ENCODE data around the gene SLC35B3.
"Not testable (repeated sequence)": the region's sequence is repeated elsewhere in the genome, so short reads cannot be mapped to it uniquely, and the experiment has no call there.

SLC35B3 gene

DNA sequence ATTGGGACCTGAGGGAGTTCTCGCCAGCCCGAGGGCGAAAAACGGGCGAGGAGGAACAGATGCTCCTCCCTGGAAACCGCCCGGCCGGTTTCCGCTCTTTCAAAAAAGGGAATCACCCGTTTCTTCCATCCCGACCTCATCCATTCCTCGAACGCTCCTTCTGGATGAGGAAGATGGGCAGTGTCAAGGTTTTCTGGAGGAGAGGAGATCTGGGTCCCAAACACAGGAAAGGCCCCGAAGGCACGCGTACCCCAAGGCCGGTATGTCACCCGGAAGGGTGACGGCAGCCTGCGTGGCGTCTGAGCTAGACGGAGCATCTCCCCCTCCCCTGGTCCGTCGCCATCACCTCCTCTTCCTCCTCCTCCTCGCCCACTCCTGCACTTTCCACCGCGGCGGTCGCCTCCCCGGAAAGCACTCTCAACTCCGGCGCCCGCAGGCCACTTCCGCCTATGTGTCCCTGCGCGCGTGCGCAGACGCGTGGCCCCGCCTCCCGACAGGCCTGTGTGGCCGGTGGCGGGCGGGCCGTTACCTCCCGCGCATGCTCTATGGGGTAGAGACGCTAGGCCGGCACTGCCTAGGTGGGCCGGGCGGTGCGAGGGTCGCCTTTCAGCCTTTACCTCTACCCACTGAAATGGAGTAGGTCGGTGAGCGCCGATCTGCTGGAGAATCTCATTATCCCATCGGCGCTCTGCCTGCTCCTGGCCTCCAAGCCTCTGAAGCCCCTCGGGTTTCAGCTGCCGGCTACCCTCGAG, at the start of gene SLC35B3:
SLC35B3 (minus strand) TSS at position 453 of the 752 bp plus-strand sequence.
- intact Hi-C loops (cut with DNase I) = loop anchor here (10.0 kb wide), 1 partner anchor 330 kb away; the partner anchor contains the start of gene EEF1E1
- DNase-seq = peak; percentile 81 to 98 (median 94)

GRCh38 chr6:8483650-8484049, 48.3 kb upstream of the SLC35B3 start:
- intact Hi-C loops (cut with DNase I) = no loop called here
- DNase-seq = no peak

DNA sequence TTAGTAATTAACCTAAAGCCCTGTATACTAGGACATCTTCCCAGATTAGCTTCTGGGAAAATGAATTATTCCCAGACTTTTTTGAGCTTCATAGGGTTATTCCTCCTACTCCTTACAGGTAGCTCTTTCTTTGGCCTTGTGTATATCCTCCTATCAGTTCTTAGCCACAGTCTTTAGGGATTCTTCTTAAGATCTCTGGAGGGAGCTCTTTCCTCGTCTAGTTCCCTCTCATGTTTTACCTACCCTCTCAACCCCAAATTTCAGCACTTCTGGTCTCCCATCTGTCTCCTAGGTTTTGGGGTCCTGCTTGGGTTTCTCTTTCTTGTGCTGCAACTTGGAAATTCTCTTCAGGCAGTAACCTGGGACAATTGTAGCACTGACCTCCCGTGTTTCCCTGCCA, 46.4 kb upstream of the SLC35B3 start:
- DNase-seq = no peak
- intact Hi-C loops (cut with DNase I) = no loop called here

GRCh38 chr6:8478418-8478817, 43.1 kb upstream of the SLC35B3 start:
- no peak for DNase-seq
- intact Hi-C loops (cut with DNase I) = no loop called here

- intact Hi-C loops (cut with DNase I) = no loop called here
- DNase-seq = no peak
Observed at GRCh38 chr6:8476656-8477055, 41.3 kb upstream of the SLC35B3 start.

DNA sequence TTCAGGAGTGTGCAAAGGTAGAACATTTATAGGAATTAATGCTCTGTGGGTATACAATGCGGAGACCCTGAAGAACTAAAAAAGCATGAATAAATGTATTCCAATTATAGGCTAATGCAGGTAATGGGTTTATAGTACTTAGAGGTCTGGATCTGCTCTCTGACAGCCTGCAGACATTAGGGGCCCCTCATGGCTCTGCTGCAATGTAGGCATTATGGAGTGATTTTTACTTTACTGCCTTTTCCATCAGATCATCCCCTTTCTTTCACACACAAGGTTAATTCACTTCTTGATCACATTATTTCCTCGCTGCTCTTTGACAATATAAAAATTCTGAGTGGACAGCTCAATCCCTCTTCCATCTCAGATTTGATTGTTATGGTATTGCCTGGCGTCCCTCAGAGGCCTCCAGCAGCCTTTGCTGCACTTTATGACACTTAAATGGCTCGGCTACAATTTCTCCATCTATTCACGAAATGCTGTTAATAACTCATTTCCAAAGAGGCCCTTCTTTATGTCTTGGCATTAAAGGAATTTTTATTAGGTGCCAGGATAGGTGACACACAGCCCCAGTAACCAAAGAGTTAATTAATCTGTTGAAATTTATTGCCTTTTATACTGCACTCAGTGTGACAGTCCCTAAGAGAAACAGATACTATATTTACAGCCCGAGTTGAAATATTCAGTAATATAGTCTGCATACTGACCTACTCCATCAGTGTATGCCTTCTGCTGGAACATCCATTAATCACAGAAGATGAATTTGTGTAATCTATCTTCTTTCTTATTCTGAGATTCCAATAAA, 33.4 kb upstream of the SLC35B3 start:
- intact Hi-C loops (cut with DNase I) = no loop called here
- DNase-seq = no peak

DNA sequence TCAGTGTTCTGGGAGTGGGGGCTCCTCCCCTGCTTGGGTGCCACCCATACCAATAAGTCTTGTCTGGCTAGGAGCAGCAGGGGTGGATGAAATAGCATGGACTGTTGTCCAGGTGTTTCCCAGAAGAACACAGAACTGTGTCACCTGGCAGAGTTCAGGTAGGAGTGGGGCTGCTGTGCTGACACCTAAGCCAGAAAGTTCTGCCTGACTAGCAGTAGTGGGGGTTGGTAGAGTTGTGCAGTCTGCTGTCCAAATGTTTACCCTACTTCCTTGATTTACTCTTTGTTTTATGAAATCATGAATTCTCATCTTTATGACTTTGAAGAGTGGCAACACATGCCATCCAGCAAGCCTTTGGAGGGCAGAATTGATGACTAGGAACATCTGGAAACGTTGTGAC, 27.3 kb upstream of the SLC35B3 start:
- no peak for DNase-seq
- intact Hi-C loops (cut with DNase I) = no loop called here

- intact Hi-C loops (cut with DNase I) = no loop called here
- DNase-seq = no peak
Observed at GRCh38 chr6:8462169-8462568, 26.8 kb upstream of the SLC35B3 start.

DNA sequence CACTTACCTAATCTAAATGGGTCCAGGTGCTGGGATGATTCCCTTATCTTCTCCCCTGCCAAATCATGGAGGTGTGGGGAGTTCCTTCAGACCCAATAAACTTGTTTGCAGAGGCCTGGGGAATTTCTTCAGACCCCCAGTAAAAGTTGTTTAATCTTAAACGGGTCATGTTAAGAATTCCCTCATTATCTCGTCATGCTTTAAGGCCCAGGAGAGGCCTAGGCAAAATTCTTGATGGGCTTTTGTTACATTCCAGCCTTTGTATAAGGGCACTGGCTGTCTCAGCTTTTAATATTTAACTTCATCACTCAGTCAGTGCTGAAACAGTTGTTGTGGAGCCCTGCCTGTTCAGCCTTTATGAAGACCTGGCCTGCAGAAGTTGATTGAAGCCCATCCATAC, 11.0 kb upstream of the SLC35B3 start:
- DNase-seq = no peak
- intact Hi-C loops (cut with DNase I) = no loop called here

GRCh38 chr6:8445930-8446329, 10.6 kb upstream of the SLC35B3 start:
- DNase-seq; intact Hi-C loops (cut with DNase I): not testable (repeated sequence)

DNA sequence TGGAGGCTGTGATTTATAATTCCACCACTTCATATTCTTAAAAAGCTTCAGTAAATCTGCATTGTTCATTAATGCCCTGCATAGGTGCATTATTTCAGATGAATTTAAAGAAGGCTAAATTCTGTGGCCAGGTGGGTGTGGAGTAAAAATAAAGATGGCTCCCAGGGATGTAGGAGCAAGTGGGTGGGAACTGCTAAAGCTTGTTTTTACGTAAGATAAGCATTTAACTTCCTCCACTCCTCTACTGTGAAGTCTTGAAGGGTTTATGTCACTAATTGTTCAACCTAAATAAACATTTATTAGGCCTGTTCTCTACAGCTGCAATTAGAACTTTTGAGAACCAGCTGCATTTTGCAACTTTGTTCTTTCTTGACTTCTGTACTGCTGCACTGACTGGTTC, 6.8 kb upstream of the SLC35B3 start:
- intact Hi-C loops (cut with DNase I) = no loop called here
- DNase-seq = no peak

- DNase-seq = no peak
- intact Hi-C loops (cut with DNase I) = no loop called here
Observed at GRCh38 chr6:8441452-8441851, 6.1 kb upstream of the SLC35B3 start.

GRCh38 chr6:8439601-8440268, 4.4 kb upstream of the SLC35B3 start:
- intact Hi-C loops (cut with DNase I) = loop anchor here (10.0 kb wide), 1 partner anchor 335 kb away; the partner anchor contains the start of gene EEF1E1
- no peak for DNase-seq

- intact Hi-C loops (cut with DNase I) = loop anchor here (10.0 kb wide), 1 partner anchor 333 kb away; the partner anchor contains the start of gene EEF1E1
Observed at GRCh38 chr6:8437813-8438212, 2.5 kb upstream of the SLC35B3 start.

DNA sequence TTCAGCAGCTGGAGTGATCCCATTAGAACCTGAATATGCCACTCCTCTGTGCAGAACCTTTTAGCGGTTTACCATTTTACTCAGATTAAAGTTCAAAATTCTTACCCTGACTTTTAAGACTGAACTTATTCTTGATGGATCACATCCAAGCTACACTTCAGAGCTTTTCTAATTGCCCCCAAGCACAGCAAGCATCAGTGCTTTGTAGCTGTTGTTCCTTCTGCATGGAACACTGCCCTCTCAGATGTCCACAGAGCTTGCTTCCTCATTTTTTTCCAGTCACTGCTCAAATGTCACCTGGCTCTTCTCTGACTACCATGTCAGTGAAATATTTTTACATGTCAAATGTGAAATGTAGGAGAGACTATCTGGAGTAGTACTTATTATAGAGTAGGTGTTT, 1.6 kb upstream of the SLC35B3 start:
- intact Hi-C loops (cut with DNase I) = loop anchor here (10.0 kb wide), 1 partner anchor 332 kb away; the partner anchor contains the start of gene EEF1E1

More at GRCh38 chr6:8437813-8438212, 2.5 kb upstream of the SLC35B3 start:
- DNase-seq = no peak

DNA sequence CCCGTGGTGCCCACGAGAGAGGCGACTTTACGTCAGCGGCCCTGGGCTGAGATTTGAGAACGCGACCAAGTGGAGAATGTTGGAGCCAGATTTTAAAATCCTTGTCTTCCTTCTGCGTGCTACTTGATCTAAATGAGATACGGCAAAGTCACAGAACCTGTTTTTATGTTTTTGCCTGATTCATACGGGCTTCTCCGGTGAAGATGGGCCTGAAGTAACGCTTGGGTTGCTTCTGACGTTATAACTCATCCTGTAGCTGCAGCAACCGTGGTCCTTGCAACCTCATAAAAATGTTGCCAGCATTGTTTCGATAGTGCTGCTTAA, 462 bp upstream of the SLC35B3 start:
- DNase-seq = peak in 1 of 42 donors; percentile 9
- intact Hi-C loops (cut with DNase I) = loop anchor here (10.0 kb wide), 1 partner anchor 331 kb away; the partner anchor contains the start of gene EEF1E1

More for the DNA sequence above, 1.6 kb upstream of the SLC35B3 start:
- DNase-seq = no peak

DNA sequence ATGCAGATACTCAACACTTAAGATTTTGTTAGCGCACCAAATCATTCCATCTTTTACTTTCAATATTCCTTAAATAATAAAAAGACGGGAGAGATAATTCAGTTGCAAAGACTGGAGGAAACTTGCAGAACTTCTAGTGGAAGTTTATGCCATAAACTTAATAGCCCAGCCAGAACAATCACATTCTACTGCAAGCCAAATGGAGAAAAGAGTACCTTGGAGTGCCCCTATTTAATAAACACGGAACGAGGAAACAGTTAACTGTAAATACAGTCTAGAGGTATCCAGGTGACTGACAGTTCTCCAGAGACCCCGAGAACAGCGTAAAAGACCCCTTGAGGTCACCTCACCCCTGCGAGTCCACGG, 635 bp downstream of the SLC35B3 start:
- DNase-seq = no peak
- intact Hi-C loops (cut with DNase I) = loop anchor here (10.0 kb wide), 1 partner anchor 330 kb away; the partner anchor contains the start of gene EEF1E1

GRCh38 chr6:8432614-8433013, 2.7 kb downstream of the SLC35B3 start:
- no peak for DNase-seq
- intact Hi-C loops (cut with DNase I) = loop anchor here (10.0 kb wide), 1 partner anchor 328 kb away; the partner anchor contains the start of gene EEF1E1

GRCh38 chr6:8429821-8430220, 5.5 kb downstream of the SLC35B3 start:
- intact Hi-C loops (cut with DNase I) = loop anchor here (10.0 kb wide), 1 partner anchor 325 kb away; the partner anchor contains the start of gene EEF1E1
- DNase-seq = no peak
